Endometrial microvascular endothelial cells (primary cell): ENCODE measurements around the gene KIF6. TPM values are rescaled to one million over a fixed set of nuclear protein-coding genes. Genes with fewer than 3 reads are reported as not detected.

Source experiments
- in situ Hi-C: cut with HindIII; loops from 2 replicates; pipeline ENCODE4 v1.10.0; 2017; ENCODE audit warnings: low sequenced_read_pairs, low pct_unique_long_range_greater_than_20kb; ENCODE audit errors: inconsistent ontology term
- total RNA-seq: library from RNA; depleted of rRNA; stranded (reverse); fragments of >200 nt; gene quantifications from one replicate; pipeline ENCODE4 v1.2.3, GENCODE V29; 2015; ENCODE audit errors: inconsistent ontology term

Gene KIF6
- total RNA-seq, 1 donor from 2014 or later: not detected

- in situ Hi-C loops: no loop called here
These were observed 54.7 kb downstream of the KIF6 start for GRCh38 chr6:39670519-39670918.

GRCh38 chr6:39669973-39670342 lies 55.2 kb downstream of the KIF6 start:
- in situ Hi-C loops: no loop called here

- in situ Hi-C loops: no loop called here
These were observed 55.8 kb downstream of the KIF6 start for GRCh38 chr6:39669207-39669972.

GRCh38 chr6:39666706-39667489 lies 58.3 kb downstream of the KIF6 start:
- in situ Hi-C loops: no loop called here

- in situ Hi-C loops: no loop called here
These were observed 59.3 kb downstream of the KIF6 start for GRCh38 chr6:39665861-39666260.

- in situ Hi-C loops: no loop called here
These were observed 61.0 kb downstream of the KIF6 start for GRCh38 chr6:39664173-39664572.

- in situ Hi-C loops: no loop called here
These were observed 67.7 kb downstream of the KIF6 start for GRCh38 chr6:39657355-39658135.

- in situ Hi-C loops: no loop called here
These were observed 71.1 kb downstream of the KIF6 start for GRCh38 chr6:39654121-39654520.

GRCh38 chr6:39653612-39654011 lies 71.6 kb downstream of the KIF6 start:
- in situ Hi-C loops: no loop called here

GRCh38 chr6:39649996-39650395 lies 75.2 kb downstream of the KIF6 start:
- in situ Hi-C loops: no loop called here

- in situ Hi-C loops: no loop called here
These were observed 78.3 kb downstream of the KIF6 start for GRCh38 chr6:39646751-39647420.

- in situ Hi-C loops: no loop called here
These were observed 82.9 kb downstream of the KIF6 start for GRCh38 chr6:39642270-39642669.

GRCh38 chr6:39638126-39638822 lies 86.9 kb downstream of the KIF6 start:
- in situ Hi-C loops: no loop called here

GRCh38 chr6:39634646-39635341 lies 90.4 kb downstream of the KIF6 start:
- in situ Hi-C loops: no loop called here

- in situ Hi-C loops: no loop called here
These were observed 100.0 kb downstream of the KIF6 start for GRCh38 chr6:39625209-39625608.

GRCh38 chr6:39623750-39624149 lies 101.5 kb downstream of the KIF6 start:
- in situ Hi-C loops: no loop called here

GRCh38 chr6:39617520-39617919 lies 107.7 kb downstream of the KIF6 start:
- in situ Hi-C loops: no loop called here

GRCh38 chr6:39617026-39617425 lies 108.2 kb downstream of the KIF6 start:
- in situ Hi-C loops: no loop called here
